H9 (cell line): ENCODE results near the gene P2RY8. TPM values are rescaled to one million over a fixed set of nuclear protein-coding genes. Genes with fewer than 3 reads are reported as not detected.
A peak's percentile ranks its signal among the peaks of the same experiment; 100 is the strongest.
"Not testable (repeated sequence)": the region's sequence is repeated elsewhere in the genome, so short reads cannot be mapped to it uniquely, and the experiment has no call there.

Experiments
- DNase-seq: peaks from one replicate; pipeline ENCODE4 v3.0.0-alpha.2; 2017
- H2AFZ ChIP-seq: one replicate; pipeline ENCODE4 v1.6.1; 2013; ENCODE audit warnings: mild to moderate bottlenecking, low read length, control low read depth, moderate library complexity
- H2AK5ac ChIP-seq: 2 replicates; pipeline ENCODE4 v1.6.1; 2013; ENCODE audit warnings: low read length, control low read depth, mixed read lengths; ENCODE audit not compliant: insufficient read length
- H2BK120ac ChIP-seq: one replicate; pipeline ENCODE4 v1.6.1; 2013; ENCODE audit warnings: low read depth, mild to moderate bottlenecking, low read length, control low read depth, inconsistent platforms; ENCODE audit not compliant: poor library complexity, severe bottlenecking
- H2BK12ac ChIP-seq: 2 replicates; pipeline ENCODE4 v1.6.1; 2013; ENCODE audit warnings: low read length, control low read depth, mixed read lengths, low read depth; ENCODE audit not compliant: insufficient read length
- H2BK15ac ChIP-seq: 2 replicates; pipeline ENCODE4 v1.6.1; 2013; ENCODE audit warnings: low read depth, low read length, control low read depth
- H2BK20ac ChIP-seq: one replicate; pipeline ENCODE4 v1.6.1; 2013; ENCODE audit warnings: low read depth, mild to moderate bottlenecking, low read length, control low read depth, inconsistent platforms; ENCODE audit not compliant: poor library complexity, severe bottlenecking
- H2BK5ac ChIP-seq: 2 replicates; pipeline ENCODE4 v1.6.1; 2013; ENCODE audit warnings: low read length, control low read depth, mixed read lengths; ENCODE audit not compliant: insufficient read length
- H3K14ac ChIP-seq: 2 replicates; pipeline ENCODE4 v1.6.1; 2013; ENCODE audit warnings: low read length, control low read depth; ENCODE audit not compliant: insufficient read depth
- H3K18ac ChIP-seq: 2 replicates; pipeline ENCODE4 v1.6.1; 2013; ENCODE audit warnings: low read depth, mild to moderate bottlenecking, mixed read lengths, low read length, control low read depth; ENCODE audit not compliant: insufficient read length
- H3K23ac ChIP-seq: 2 replicates; pipeline ENCODE4 v1.6.1; 2013; ENCODE audit warnings: low read length, control low read depth, mixed read lengths, low read depth; ENCODE audit not compliant: insufficient read length
- H3K23me2 ChIP-seq: 2 replicates; pipeline ENCODE4 v1.6.1; 2013; ENCODE audit warnings: low read depth, mild to moderate bottlenecking, mixed read lengths, low read length, control low read depth; ENCODE audit not compliant: insufficient read length, poor library complexity, severe bottlenecking
- H3K27ac ChIP-seq: 2 replicates; pipeline ENCODE4 v1.5.1; 2013; ENCODE audit warnings: low read length, control low read depth, mixed read lengths, low read depth; ENCODE audit not compliant: insufficient read length
- H3K27me3 ChIP-seq: 2 replicates; pipeline ENCODE4 v1.6.1; 2013; ENCODE audit warnings: low read length, control low read depth, inconsistent platforms; ENCODE audit not compliant: insufficient read depth
- H3K4ac ChIP-seq: 2 replicates; pipeline ENCODE4 v1.6.1; 2013; ENCODE audit warnings: low read depth, mild to moderate bottlenecking, control low read depth, inconsistent platforms, low read length, moderate library complexity
- H3K4me1 ChIP-seq: 2 replicates; pipeline ENCODE4 v1.6.1; 2013; ENCODE audit warnings: low read length, control low read depth, inconsistent platforms; ENCODE audit not compliant: insufficient read depth
- H3K4me2 ChIP-seq: 2 replicates; pipeline ENCODE4 v1.6.1; 2013; ENCODE audit warnings: low read length, control low read depth, mixed read lengths; ENCODE audit not compliant: insufficient read length, insufficient read depth
- H3K56ac ChIP-seq: 2 replicates; pipeline ENCODE4 v1.6.1; 2013; ENCODE audit warnings: low read depth, mild to moderate bottlenecking, mixed read lengths, low read length, control low read depth; ENCODE audit not compliant: insufficient read length
- H3K79me1 ChIP-seq: 2 replicates; pipeline ENCODE4 v1.6.1; 2013; ENCODE audit warnings: low read depth, mild to moderate bottlenecking, moderate library complexity, low read length, control low read depth, inconsistent platforms; ENCODE audit not compliant: insufficient read depth, poor library complexity, severe bottlenecking
- H3K79me2 ChIP-seq: 2 replicates; pipeline ENCODE4 v1.6.1; 2013; ENCODE audit warnings: low read length, control low read depth, inconsistent platforms; ENCODE audit not compliant: insufficient read depth
- H3K9ac ChIP-seq: 2 replicates; pipeline ENCODE4 v1.6.1; 2013; ENCODE audit warnings: low read length, control low read depth, mixed read lengths; ENCODE audit not compliant: insufficient read length; ENCODE audit errors: extremely low read depth
- H3K9me3 ChIP-seq: one replicate; pipeline ENCODE4 v1.6.1; 2013; ENCODE audit warnings: low read depth, low read length, inconsistent platforms; ENCODE audit not compliant: control insufficient read depth
- H3T11ph ChIP-seq: one replicate; pipeline ENCODE4 v1.6.1; 2013; ENCODE audit warnings: mild to moderate bottlenecking, low read length, control low read depth, inconsistent platforms
- H4K20me1 ChIP-seq: one replicate; pipeline ENCODE4 v1.6.1; 2013; ENCODE audit not compliant: control insufficient read depth, insufficient read length, insufficient read depth
- H4K5ac ChIP-seq: 2 replicates; pipeline ENCODE4 v1.6.1; 2013; ENCODE audit warnings: low read depth, mild to moderate bottlenecking, mixed read lengths, low read length, control low read depth; ENCODE audit not compliant: insufficient read length
- H4K8ac ChIP-seq: replicated peaks from 2 replicates; pipeline ENCODE4 v1.6.1; 2013; ENCODE audit warnings: low read length, control low read depth, mixed read lengths, low read depth; ENCODE audit not compliant: insufficient read length
- H4K91ac ChIP-seq: 2 replicates; pipeline ENCODE4 v1.6.1; 2013; ENCODE audit warnings: low read depth, mild to moderate bottlenecking, moderate library complexity, mixed read lengths, low read length, control low read depth; ENCODE audit not compliant: insufficient read length
- H3K27ac Mint-ChIP-seq, 3 experiments: 2 replicates in 2 of 3; 3 replicates in 1 of 3; pipeline ENCODE4 v1.8.0; 2020 to 2021; ENCODE audit warnings: mixed read lengths in 3 of 3, mild to moderate bottlenecking in 1 of 3, moderate library complexity in 1 of 3
- H3K27me3 Mint-ChIP-seq: 2 replicates; pipeline ENCODE4 v1.8.0; 2021; ENCODE audit warnings: low read depth, mild to moderate bottlenecking, moderate library complexity, mixed read lengths
- H3K36me3 Mint-ChIP-seq, 3 experiments: 2 replicates in 2 of 3; 3 replicates in 1 of 3; pipeline ENCODE4 v1.8.0; 2020 to 2021; ENCODE audit warnings: low read depth in 3 of 3, mixed read lengths in 3 of 3; ENCODE audit not compliant: insufficient read depth in 1 of 3
- H3K4me1 Mint-ChIP-seq, 2 experiments: 2 replicates each; pipeline ENCODE4 v1.8.0; 2020; ENCODE audit warnings: mixed read lengths in 2 of 2
- H3K4me3 Mint-ChIP-seq, 2 experiments: 2 replicates in 1 of 2; 3 replicates in 1 of 2; pipeline ENCODE4 v1.8.0; 2020 to 2021; ENCODE audit warnings: mild to moderate bottlenecking in 2 of 2, mixed read lengths in 2 of 2, moderate library complexity in 1 of 2
- H3K9me3 Mint-ChIP-seq, 2 experiments: 2 replicates in 1 of 2; 3 replicates in 1 of 2; pipeline ENCODE4 v1.8.0; 2020; ENCODE audit warnings: mild to moderate bottlenecking in 2 of 2, mixed read lengths in 2 of 2, moderate library complexity in 1 of 2
- CTCF ChIP-seq: fragments of 200-600 bp; sonication (generic); conservative IDR thresholded peaks from 3 replicates; pipeline ENCODE4 v1.8.0; 2021; ENCODE audit warnings: antibody characterized with exemption, mild to moderate bottlenecking
- WGBS: extraction: QIAGEN DNeasy Blood & Tissue Kit; methylation state at CpG from one replicate; pipeline ENCODE4 v1.1.7; 2013; ENCODE audit warnings: missing lambda C conversion rate, low lambda C conversion rate, mixed read lengths; ENCODE audit not compliant: insufficient read length; ENCODE audit errors: extremely low coverage; 5-methylcytosine and 5-hydroxymethylcytosine counted together
- total RNA-seq: library from RNA; stranded (reverse); gene quantifications from 2 replicates; pipeline ENCODE4 v1.2.1, GENCODE V29; 2021

P2RY8 gene
- total RNA-seq, 1 experiment from 2014 or later, result not detected

- H3K4ac ChIP-seq, result no peak overlapping the region
- H3K4me1 ChIP-seq, result no peaks in the 10 kb centered on the region
- H3K36me3 Mint-ChIP-seq, result peaks cover 0 to 5% (median 0%) of the 10 kb centered on the region in 3 experiments; a peak in 1 of 7 replicates
- H3T11ph ChIP-seq, result no peak overlapping the region
- no peak for DNase-seq
- H3K4me3 Mint-ChIP-seq, result no peak overlapping the region
- no peak overlapping the region for H2BK20ac ChIP-seq
- H3K4me1 Mint-ChIP-seq, result peaks cover 2 to 3% of the 10 kb centered on the region in 2 experiments; a peak in 2 of 4 replicates
- no peak overlapping the region for H2BK120ac ChIP-seq
- H3K79me2 ChIP-seq, result no peaks in the 10 kb centered on the region
- no peak overlapping the region for H2AFZ ChIP-seq
- H3K27me3 Mint-ChIP-seq, result peaks cover 3% of the 10 kb centered on the region
- H3K27ac ChIP-seq, result no peak overlapping the region
- H3K23me2 ChIP-seq, result no peaks in the 10 kb centered on the region
- no peaks in the 10 kb centered on the region for H4K20me1 ChIP-seq
- no peak overlapping the region for H3K27ac Mint-ChIP-seq
- H3K27me3 ChIP-seq, result no peaks in the 10 kb centered on the region
- no peak overlapping the region for H3K9ac ChIP-seq
- no peak overlapping the region for H2AK5ac ChIP-seq
- no peaks in the 10 kb centered on the region for H3K9me3 ChIP-seq
- no peaks in the 10 kb centered on the region for H3K79me1 ChIP-seq
- no peak overlapping the region for H3K23ac ChIP-seq
- H4K8ac ChIP-seq, result no peak overlapping the region
- H2BK12ac ChIP-seq, result peak overlapping the region; percentile 62
- H2BK15ac ChIP-seq, result no peak overlapping the region
- H4K5ac ChIP-seq, result no peak overlapping the region
- H3K14ac ChIP-seq, result no peak overlapping the region
- no peak for TF ChIP-seq CTCF
- H3K56ac ChIP-seq, result no peak overlapping the region
- no peak overlapping the region for H4K91ac ChIP-seq
- no peak overlapping the region for H2BK5ac ChIP-seq
- WGBS, result no CpG with 5 or more reads among the region's 13 CpGs
- no peak overlapping the region for H3K4me2 ChIP-seq
- H3K9me3 Mint-ChIP-seq, result peaks cover 6 to 8% of the 10 kb centered on the region in 2 experiments; a peak in 4 of 5 replicates
- H3K18ac ChIP-seq, result no peak overlapping the region
These were observed 21.9 kb upstream of the P2RY8 start for GRCh38 chrX:1558761-1559468.

GRCh38 chrX:1557442-1557841, 20.5 kb upstream of the P2RY8 start:
- not testable (repeated sequence) for H3K27ac Mint-ChIP-seq, H3K36me3 Mint-ChIP-seq, H3K79me2 ChIP-seq, H4K5ac ChIP-seq, H3K4me1 ChIP-seq, H2BK5ac ChIP-seq, H4K20me1 ChIP-seq, H3K27me3 Mint-ChIP-seq, H3K9me3 Mint-ChIP-seq, H4K8ac ChIP-seq, H2BK15ac ChIP-seq, H3K4me1 Mint-ChIP-seq, H3K79me1 ChIP-seq, H3T11ph ChIP-seq, H2AFZ ChIP-seq, H2BK20ac ChIP-seq, H2AK5ac ChIP-seq, H3K18ac ChIP-seq, H3K9ac ChIP-seq, H2BK120ac ChIP-seq, H2BK12ac ChIP-seq, H3K4me2 ChIP-seq, H3K14ac ChIP-seq, H3K27ac ChIP-seq, H3K4me3 Mint-ChIP-seq, H4K91ac ChIP-seq, H3K23ac ChIP-seq, DNase-seq, H3K56ac ChIP-seq, H3K27me3 ChIP-seq, H3K9me3 ChIP-seq, H3K23me2 ChIP-seq, H3K4ac ChIP-seq
